Measurements from ENCODE around the gene HACD3.

The HACD3 gene

DNA sequence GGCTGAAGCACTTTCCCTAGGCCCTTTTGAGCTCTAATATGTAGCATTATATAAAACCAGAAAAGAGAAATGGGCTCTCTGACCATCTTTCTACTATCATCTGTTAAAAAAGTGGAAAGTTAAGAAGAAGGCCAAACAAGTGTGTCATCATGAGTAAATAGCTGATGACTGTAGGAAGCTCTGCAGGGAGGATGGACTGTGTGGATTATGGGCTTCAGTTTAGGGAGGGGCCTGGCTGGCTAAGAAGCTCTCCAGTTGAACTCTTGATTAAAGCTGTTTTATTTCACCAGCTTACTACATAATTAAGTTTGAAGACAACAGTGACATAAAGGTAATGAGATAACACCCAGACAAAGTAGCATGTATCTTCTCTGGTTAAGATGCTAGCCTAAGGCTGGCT, 50.0 kb downstream of the HACD3 start:
- TF ChIP-seq EP300 (IDR thresholded peaks at IDR 0.05; ENCODE audit: borderline replicate concordance) (no peak), NFIC (IDR thresholded peaks at IDR 0.05) (no peak), ZBTB7A (IDR thresholded peaks at IDR 0.05; ENCODE audit: low read depth) (no peak), FOXM1 (IDR thresholded peaks at IDR 0.05; ENCODE audit: borderline replicate concordance, low read depth) (no peak), YY1 (IDR thresholded peaks at IDR 0.05; ENCODE audit: low read depth) (no peak), CREB1 (IDR thresholded peaks at IDR 0.05; ENCODE audit: low read depth) (no peak), TEAD4 (IDR thresholded peaks at IDR 0.05) (no peak), TAF1 (IDR thresholded peaks at IDR 0.05; ENCODE audit: low read depth) (no peak), RAD21 (IDR thresholded peaks at IDR 0.05; ENCODE audit: low read depth) (no peak)
- TF ChIP-seq, protein P1, sequence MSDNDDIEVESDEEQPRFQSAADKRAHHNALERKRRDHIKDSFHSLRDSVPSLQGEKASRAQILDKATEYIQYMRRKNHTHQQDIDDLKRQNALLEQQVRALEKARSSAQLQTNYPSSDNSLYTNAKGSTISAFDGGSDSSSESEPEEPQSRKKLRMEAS (IDR thresholded peaks at IDR 0.05) = no peak
- TF ChIP-seq, protein P2, sequence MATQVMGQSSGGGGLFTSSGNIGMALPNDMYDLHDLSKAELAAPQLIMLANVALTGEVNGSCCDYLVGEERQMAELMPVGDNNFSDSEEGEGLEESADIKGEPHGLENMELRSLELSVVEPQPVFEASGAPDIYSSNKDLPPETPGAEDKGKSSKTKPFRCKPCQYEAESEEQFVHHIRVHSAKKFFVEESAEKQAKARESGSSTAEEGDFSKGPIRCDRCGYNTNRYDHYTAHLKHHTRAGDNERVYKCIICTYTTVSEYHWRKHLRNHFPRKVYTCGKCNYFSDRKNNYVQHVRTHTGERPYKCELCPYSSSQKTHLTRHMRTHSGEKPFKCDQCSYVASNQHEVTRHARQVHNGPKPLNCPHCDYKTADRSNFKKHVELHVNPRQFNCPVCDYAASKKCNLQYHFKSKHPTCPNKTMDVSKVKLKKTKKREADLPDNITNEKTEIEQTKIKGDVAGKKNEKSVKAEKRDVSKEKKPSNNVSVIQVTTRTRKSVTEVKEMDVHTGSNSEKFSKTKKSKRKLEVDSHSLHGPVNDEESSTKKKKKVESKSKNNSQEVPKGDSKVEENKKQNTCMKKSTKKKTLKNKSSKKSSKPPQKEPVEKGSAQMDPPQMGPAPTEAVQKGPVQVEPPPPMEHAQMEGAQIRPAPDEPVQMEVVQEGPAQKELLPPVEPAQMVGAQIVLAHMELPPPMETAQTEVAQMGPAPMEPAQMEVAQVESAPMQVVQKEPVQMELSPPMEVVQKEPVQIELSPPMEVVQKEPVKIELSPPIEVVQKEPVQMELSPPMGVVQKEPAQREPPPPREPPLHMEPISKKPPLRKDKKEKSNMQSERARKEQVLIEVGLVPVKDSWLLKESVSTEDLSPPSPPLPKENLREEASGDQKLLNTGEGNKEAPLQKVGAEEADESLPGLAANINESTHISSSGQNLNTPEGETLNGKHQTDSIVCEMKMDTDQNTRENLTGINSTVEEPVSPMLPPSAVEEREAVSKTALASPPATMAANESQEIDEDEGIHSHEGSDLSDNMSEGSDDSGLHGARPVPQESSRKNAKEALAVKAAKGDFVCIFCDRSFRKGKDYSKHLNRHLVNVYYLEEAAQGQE (IDR thresholded peaks at IDR 0.05; ENCODE audit: low read depth) = no peak

DNA sequence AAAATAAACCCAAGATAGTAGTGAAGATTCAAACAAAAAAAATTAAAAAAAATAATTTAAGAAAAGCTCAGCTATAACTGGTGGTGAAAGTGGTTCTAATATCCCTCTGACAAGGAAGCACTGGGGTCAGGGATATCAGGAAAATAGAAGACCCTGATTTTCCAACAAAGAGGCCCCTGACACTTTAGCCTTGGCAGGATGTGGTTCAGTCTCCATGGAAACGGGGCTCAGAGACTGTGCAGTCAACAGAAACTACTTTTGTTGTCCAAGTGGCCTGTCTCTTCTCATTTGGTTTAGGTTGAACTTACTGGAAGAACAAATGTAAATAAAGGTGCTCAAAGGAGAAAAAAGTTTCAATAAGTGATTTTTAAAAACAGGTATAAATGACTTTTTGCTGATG, 53.4 kb downstream of the HACD3 start:
- TF ChIP-seq FOXM1 (IDR thresholded peaks at IDR 0.05; ENCODE audit: borderline replicate concordance, low read depth) = no peak
- TF ChIP-seq, protein P3, sequence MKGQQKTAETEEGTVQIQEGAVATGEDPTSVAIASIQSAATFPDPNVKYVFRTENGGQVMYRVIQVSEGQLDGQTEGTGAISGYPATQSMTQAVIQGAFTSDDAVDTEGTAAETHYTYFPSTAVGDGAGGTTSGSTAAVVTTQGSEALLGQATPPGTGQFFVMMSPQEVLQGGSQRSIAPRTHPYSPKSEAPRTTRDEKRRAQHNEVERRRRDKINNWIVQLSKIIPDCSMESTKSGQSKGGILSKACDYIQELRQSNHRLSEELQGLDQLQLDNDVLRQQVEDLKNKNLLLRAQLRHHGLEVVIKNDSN (IDR thresholded peaks at IDR 0.05) = no peak
- TF ChIP-seq TEAD4 (IDR thresholded peaks at IDR 0.05) = no peak
- no peak for TF ChIP-seq CEBPB (IDR thresholded peaks at IDR 0.05)
- TF ChIP-seq ZBTB7A (IDR thresholded peaks at IDR 0.05; ENCODE audit: low read depth) = no peak
- no peak for TF ChIP-seq TCF12 (IDR thresholded peaks at IDR 0.05; ENCODE audit: low read depth)
- TF ChIP-seq TAF1 (IDR thresholded peaks at IDR 0.05; ENCODE audit: low read depth) = no peak
- no peak for TF ChIP-seq NFIC (IDR thresholded peaks at IDR 0.05)
- no peak for TF ChIP-seq CREB1 (IDR thresholded peaks at IDR 0.05; ENCODE audit: low read depth)
- TF ChIP-seq EGR1 (IDR thresholded peaks at IDR 0.05) = no peak
- TF ChIP-seq EP300 (IDR thresholded peaks at IDR 0.05; ENCODE audit: borderline replicate concordance) = no peak

DNA sequence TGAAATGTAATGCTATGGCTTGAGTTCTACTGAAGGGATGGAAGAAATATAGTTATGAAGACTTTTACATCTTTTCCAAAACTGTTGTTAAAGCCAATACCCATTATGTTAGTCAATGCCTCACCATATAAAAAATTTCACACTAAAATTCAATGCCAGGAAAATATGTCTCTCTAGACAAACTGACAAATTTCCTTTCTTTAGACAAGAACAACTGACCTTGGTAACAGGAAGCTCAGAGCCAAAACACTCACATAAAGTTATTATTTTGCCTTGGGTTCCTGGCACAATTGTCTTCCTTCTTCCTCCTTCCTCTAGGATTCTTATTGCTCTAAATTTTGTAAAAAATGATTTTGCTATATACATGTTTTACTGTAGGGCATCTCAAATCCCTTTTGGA, 54.0 kb downstream of the HACD3 start:
- TF ChIP-seq RAD21 (IDR thresholded peaks at IDR 0.05; ENCODE audit: low read depth) (no peak), TEAD4 (IDR thresholded peaks at IDR 0.05) (no peak), EGR1 (IDR thresholded peaks at IDR 0.05) (no peak), EP300 (IDR thresholded peaks at IDR 0.05; ENCODE audit: borderline replicate concordance) (no peak)

DNA sequence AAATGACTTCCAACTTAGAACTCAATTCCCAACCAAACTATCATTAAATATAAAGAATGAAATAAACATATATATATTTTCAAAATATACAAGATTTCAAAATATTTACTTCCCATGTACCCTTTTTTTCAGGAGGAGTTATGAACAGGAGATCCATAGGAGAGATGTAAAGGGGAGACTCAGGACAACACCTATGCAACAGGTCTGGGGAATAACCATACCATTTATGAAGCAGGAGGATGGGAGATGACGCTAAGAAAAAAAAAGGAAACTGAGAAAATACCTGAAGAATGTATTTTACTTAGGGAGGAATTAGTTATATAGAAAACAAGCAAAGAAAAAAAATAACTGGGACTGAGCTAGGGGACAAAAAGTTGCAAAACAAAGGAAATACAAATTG, 56.8 kb downstream of the HACD3 start:
- TF ChIP-seq, protein P3 (IDR thresholded peaks at IDR 0.05) = no peak
- TF ChIP-seq TAF1 (IDR thresholded peaks at IDR 0.05; ENCODE audit: low read depth) (no peak), EGR1 (IDR thresholded peaks at IDR 0.05) (no peak), CREB1 (IDR thresholded peaks at IDR 0.05; ENCODE audit: low read depth) (no peak), FOXM1 (IDR thresholded peaks at IDR 0.05; ENCODE audit: borderline replicate concordance, low read depth) (no peak), TEAD4 (IDR thresholded peaks at IDR 0.05) (no peak), CEBPB (IDR thresholded peaks at IDR 0.05) (no peak), NFIC (IDR thresholded peaks at IDR 0.05) (no peak), EP300 (IDR thresholded peaks at IDR 0.05; ENCODE audit: borderline replicate concordance) (no peak), ZBTB7A (IDR thresholded peaks at IDR 0.05; ENCODE audit: low read depth) (no peak), TCF12 (IDR thresholded peaks at IDR 0.05; ENCODE audit: low read depth) (no peak)
- TF ChIP-seq, protein P2 (IDR thresholded peaks at IDR 0.05; ENCODE audit: low read depth) = no peak
- TF ChIP-seq, protein P1 (IDR thresholded peaks at IDR 0.05) = no peak

DNA sequence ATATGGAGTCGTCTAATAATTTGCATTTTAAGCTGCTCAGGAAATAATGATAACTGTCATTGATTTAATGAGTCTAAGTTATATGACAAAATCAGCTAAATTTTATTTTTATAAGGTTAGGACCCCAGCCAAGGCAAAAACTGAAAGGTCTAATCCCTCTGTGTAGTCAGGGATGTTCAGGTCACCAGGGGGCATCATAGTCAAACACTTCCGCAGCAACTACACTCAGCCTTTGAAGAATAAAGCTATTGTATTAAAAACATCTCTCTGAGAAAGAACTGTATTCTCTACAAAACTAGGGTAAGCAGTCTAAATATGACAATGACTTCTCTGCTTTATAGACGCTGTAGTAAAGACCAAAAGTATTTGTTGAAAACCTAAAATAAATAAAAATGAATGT, 65.7 kb downstream of the HACD3 start:
- peak; percentile 38; the same call in 1 of the 2 replicates for TF ChIP-seq RAD21 (IDR thresholded peaks at IDR 0.05; ENCODE audit: low read depth)
- TF ChIP-seq ZBTB7A (IDR thresholded peaks at IDR 0.05; ENCODE audit: low read depth) = no peak

DNA sequence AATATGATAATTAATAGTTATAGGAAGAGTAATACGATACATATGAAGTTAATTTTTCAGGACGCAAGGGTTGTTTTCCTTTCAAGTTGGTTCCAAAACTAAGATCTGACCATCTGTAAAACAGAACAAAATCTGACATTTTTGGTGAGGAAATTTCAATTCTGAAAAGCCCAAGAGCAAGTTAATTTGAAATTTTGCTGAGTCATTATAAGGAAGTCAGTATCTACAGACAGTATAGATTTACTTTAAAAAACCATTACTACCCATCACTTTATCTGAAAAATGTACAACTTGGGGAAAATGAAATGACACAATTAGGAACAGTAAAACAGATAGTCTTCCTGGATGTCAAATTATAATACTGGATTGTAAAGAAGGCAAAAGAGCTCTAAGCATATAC, 68.2 kb downstream of the HACD3 start:
- TF ChIP-seq RAD21 (IDR thresholded peaks at IDR 0.05; ENCODE audit: low read depth) (no peak), CREB1 (IDR thresholded peaks at IDR 0.05; ENCODE audit: low read depth) (no peak), FOXM1 (IDR thresholded peaks at IDR 0.05; ENCODE audit: borderline replicate concordance, low read depth) (no peak), NFIC (IDR thresholded peaks at IDR 0.05) (no peak), EP300 (IDR thresholded peaks at IDR 0.05; ENCODE audit: borderline replicate concordance) (no peak), TEAD4 (IDR thresholded peaks at IDR 0.05) (no peak), TCF12 (IDR thresholded peaks at IDR 0.05; ENCODE audit: low read depth) (no peak), YY1 (IDR thresholded peaks at IDR 0.05; ENCODE audit: low read depth) (no peak), CEBPB (IDR thresholded peaks at IDR 0.05) (no peak), EGR1 (IDR thresholded peaks at IDR 0.05) (no peak), TAF1 (IDR thresholded peaks at IDR 0.05; ENCODE audit: low read depth) (no peak), ZBTB7A (IDR thresholded peaks at IDR 0.05; ENCODE audit: low read depth) (no peak)
- TF ChIP-seq, protein P2 (IDR thresholded peaks at IDR 0.05; ENCODE audit: low read depth) = no peak
- TF ChIP-seq, protein P3 (IDR thresholded peaks at IDR 0.05) = no peak
- TF ChIP-seq, protein P1 (IDR thresholded peaks at IDR 0.05) = no peak
